Activated CD8-positive, alpha-beta memory T cell treated with anti-CD3 and anti-CD28 coated beads, Interleukin-2, amount 50 U/mL, for 4 hours (primary cell): ENCODE data around the gene IRX4.

Experiments used
- DNase-seq: peaks from one replicate; pipeline ENCODE4 v3.0.0-alpha.2; 2020

The IRX4 gene

GRCh38 chr5:1834022-1834551, 48.6 kb downstream of the IRX4 start:
- no peak for DNase-seq

GRCh38 chr5:1833264-1834021, 49.3 kb downstream of the IRX4 start:
- DNase-seq = no peak

GRCh38 chr5:1832511-1833250, 50.0 kb downstream of the IRX4 start:
- no peak for DNase-seq

DNA sequence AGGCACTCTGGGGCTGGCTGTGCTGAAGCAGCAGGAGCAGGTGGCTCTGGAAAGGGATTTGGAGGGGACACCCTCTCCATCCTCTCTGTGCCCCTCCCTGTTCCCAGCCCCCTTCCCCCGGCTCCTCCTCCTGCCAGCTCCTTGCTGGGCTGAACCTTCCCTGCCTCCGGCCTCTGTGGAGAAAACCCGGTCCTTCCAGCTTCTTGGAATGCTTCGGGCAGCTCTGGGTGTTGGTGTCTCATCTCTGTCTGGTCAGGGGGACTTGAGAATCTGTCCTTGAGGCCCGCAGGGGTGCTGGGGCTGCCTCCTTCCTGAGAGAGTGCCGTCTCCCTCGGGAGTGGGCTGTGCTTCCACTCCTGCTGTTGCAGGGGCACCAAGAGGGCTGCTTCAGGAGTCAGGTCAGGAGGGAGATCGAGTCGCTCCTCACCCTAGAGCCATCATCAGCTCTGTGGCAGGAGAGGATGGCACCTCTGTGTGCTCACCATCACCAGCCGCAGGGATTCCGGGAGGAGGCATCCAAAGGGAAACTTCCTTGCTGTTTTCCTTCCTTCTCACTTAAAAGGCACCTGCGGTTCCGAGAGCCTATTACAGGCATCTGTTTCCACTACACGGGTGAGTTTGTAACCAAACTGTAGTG, 50.9 kb downstream of the IRX4 start:
- DNase-seq = no peak

GRCh38 chr5:1831257-1831656, 51.5 kb downstream of the IRX4 start:
- DNase-seq = no peak

DNA sequence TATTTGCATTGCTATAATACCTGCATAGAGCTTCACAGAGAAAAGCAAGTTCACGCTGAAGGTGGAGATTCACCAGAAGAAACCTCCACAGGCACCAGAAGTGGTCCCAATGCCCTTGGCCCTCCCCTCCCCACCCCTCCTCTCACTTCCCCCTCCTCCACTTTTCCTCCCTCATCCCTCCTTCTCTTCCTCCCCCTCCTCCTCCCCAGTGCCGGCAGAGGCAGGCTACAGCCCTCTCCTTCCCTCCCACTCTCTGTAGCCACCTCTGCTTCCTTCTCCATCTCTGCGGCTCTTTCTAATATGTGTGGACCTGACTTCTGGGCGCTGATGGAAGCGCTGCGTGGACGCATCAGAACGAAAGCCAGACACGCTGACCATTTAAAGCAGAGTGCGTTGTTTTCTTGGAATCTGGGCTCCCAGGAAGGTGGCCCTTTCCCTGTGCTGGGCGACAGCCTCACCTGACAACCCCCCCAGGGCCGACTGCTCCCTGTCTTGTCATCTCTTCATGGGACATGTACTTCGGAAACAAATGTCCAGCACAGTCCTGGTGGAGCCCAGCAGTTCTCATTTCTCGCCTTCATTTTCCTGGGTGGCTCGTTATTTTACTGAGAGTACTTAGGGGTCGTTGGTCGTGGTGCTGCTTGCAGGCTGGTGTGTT, 52.0 kb downstream of the IRX4 start:
- DNase-seq = no peak

- DNase-seq = no peak
Observed at GRCh38 chr5:1827886-1828397, 54.8 kb downstream of the IRX4 start.
